ENCODE data around the gene FAM89A.

The FAM89A gene

DNA sequence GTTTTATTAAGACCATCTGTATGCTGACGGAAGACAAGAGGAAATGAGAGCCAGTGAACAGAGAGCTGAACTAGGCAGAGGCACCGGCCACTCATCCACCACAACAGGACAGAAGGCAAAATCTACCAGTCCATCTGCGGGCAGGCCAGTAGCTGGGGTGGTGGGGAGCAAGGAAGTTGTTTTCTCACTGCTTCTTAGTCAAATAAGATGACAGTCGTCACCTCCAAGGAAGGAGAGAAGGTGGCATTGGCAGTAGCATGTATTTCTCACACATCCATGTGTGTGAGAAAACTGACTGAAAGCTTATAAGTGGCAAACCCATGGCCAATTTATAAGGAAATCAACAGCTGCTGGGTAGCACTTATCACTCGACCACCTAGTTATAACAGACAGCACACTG is 69.6 kb downstream of the FAM89A start:
- DNase-seq (ENCODE audit: low spot score): no peak
- in situ Hi-C loops (cut with MboI; ENCODE audit: low pct_unique_long_range_greater_than_20kb, low sequenced_read_pairs, unreplicated experiment): no loop called here
- TF ChIP-seq, protein P1, sequence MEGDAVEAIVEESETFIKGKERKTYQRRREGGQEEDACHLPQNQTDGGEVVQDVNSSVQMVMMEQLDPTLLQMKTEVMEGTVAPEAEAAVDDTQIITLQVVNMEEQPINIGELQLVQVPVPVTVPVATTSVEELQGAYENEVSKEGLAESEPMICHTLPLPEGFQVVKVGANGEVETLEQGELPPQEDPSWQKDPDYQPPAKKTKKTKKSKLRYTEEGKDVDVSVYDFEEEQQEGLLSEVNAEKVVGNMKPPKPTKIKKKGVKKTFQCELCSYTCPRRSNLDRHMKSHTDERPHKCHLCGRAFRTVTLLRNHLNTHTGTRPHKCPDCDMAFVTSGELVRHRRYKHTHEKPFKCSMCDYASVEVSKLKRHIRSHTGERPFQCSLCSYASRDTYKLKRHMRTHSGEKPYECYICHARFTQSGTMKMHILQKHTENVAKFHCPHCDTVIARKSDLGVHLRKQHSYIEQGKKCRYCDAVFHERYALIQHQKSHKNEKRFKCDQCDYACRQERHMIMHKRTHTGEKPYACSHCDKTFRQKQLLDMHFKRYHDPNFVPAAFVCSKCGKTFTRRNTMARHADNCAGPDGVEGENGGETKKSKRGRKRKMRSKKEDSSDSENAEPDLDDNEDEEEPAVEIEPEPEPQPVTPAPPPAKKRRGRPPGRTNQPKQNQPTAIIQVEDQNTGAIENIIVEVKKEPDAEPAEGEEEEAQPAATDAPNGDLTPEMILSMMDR (IDR thresholded peaks at IDR 0.05; ENCODE audit: extremely low read depth, insufficient read depth, missing control alignments): no peak

Data from GM13977 (cell line).